C4-2B (cell line): Measurements from ENCODE around the gene RAB42.

ENCODE experiments used
- CTCF ChIP-seq: fragments of 450-650 bp; conservative IDR thresholded peaks from 2 replicates; pipeline ENCODE4 v1.5.1; 2017; ENCODE audit warnings: mild to moderate bottlenecking
- ZFX ChIP-seq: fragments of 450-650 bp; IDR thresholded peaks from 2 replicates; pipeline ENCODE4 v1.6.1; 2017

GRCh38 chr1:28573564-28573963 lies 18.5 kb upstream of the RAB42 start:
- TF ChIP-seq CTCF, result no peak
- TF ChIP-seq ZFX, result no peak
